ENCODE measurements around the gene ANKDD1B.

The ANKDD1B gene

GRCh38 chr5:75668977-75669689 is 57.9 kb downstream of the ANKDD1B start (continued):
- TF ChIP-seq ZNF274 (IDR thresholded peaks at IDR 0.05; ENCODE audit: low read length): no peak
- no peak for TF ChIP-seq ZNF274 (tag by site-specific recombination; IDR thresholded peaks at IDR 0.05; ENCODE audit: borderline replicate concordance)
- no peak for TF ChIP-seq ZXDB (tag by site-specific recombination; IDR thresholded peaks at IDR 0.05)
- TF ChIP-seq ZBTB21 (tag by site-specific recombination; IDR thresholded peaks at IDR 0.05): no peak
- no peak for TF ChIP-seq ZNF266 (tag by site-specific recombination; IDR thresholded peaks at IDR 0.05; ENCODE audit: low read depth)
- TF ChIP-seq ZFP3 (tag by site-specific recombination; IDR thresholded peaks at IDR 0.05; ENCODE audit: low read depth): no peak
- TF ChIP-seq ZNF24 (tag by site-specific recombination; IDR thresholded peaks at IDR 0.05): no peak
- no peak for TF ChIP-seq ZNF23 (tag by site-specific recombination; IDR thresholded peaks at IDR 0.05; ENCODE audit: borderline replicate concordance)
- no peak for TF ChIP-seq SCRT2 (tag by site-specific recombination; IDR thresholded peaks at IDR 0.05)
- TF ChIP-seq, protein P1, sequence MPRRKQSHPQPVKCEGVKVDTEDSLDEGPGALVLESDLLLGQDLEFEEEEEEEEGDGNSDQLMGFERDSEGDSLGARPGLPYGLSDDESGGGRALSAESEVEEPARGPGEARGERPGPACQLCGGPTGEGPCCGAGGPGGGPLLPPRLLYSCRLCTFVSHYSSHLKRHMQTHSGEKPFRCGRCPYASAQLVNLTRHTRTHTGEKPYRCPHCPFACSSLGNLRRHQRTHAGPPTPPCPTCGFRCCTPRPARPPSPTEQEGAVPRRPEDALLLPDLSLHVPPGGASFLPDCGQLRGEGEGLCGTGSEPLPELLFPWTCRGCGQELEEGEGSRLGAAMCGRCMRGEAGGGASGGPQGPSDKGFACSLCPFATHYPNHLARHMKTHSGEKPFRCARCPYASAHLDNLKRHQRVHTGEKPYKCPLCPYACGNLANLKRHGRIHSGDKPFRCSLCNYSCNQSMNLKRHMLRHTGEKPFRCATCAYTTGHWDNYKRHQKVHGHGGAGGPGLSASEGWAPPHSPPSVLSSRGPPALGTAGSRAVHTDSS (tag by site-specific recombination; IDR thresholded peaks at IDR 0.05): no peak
- TF ChIP-seq KLF7 (tag by site-specific recombination; IDR thresholded peaks at IDR 0.05; ENCODE audit: borderline replicate concordance): no peak
- no peak for TF ChIP-seq OVOL3 (tag by site-specific recombination; IDR thresholded peaks at IDR 0.05)
- no peak for TF ChIP-seq ZNF248 (tag by site-specific recombination; IDR thresholded peaks at IDR 0.05)
- TF ChIP-seq ZNF362 (tag by site-specific recombination; IDR thresholded peaks at IDR 0.05): no peak
- no peak for TF ChIP-seq ZNF670 (tag by site-specific recombination; IDR thresholded peaks at IDR 0.05; ENCODE audit: low read depth)
- TF ChIP-seq, protein P2, sequence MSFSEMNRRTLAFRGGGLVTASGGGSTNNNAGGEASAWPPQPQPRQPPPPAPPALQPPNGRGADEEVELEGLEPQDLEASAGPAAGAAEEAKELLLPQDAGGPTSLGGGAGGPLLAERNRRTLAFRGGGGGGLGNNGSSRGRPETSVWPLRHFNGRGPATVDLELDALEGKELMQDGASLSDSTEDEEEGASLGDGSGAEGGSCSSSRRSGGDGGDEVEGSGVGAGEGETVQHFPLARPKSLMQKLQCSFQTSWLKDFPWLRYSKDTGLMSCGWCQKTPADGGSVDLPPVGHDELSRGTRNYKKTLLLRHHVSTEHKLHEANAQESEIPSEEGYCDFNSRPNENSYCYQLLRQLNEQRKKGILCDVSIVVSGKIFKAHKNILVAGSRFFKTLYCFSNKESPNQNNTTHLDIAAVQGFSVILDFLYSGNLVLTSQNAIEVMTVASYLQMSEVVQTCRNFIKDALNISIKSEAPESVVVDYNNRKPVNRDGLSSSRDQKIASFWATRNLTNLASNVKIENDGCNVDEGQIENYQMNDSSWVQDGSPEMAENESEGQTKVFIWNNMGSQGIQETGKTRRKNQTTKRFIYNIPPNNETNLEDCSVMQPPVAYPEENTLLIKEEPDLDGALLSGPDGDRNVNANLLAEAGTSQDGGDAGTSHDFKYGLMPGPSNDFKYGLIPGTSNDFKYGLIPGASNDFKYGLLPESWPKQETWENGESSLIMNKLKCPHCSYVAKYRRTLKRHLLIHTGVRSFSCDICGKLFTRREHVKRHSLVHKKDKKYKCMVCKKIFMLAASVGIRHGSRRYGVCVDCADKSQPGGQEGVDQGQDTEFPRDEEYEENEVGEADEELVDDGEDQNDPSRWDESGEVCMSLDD (tag by site-specific recombination; IDR thresholded peaks at IDR 0.05): no peak
- no peak for TF ChIP-seq ZBTB8A (tag by site-specific recombination; IDR thresholded peaks at IDR 0.05)
- TF ChIP-seq ZIC2 (tag by site-specific recombination; IDR thresholded peaks at IDR 0.05): no peak
- TF ChIP-seq, protein P3, sequence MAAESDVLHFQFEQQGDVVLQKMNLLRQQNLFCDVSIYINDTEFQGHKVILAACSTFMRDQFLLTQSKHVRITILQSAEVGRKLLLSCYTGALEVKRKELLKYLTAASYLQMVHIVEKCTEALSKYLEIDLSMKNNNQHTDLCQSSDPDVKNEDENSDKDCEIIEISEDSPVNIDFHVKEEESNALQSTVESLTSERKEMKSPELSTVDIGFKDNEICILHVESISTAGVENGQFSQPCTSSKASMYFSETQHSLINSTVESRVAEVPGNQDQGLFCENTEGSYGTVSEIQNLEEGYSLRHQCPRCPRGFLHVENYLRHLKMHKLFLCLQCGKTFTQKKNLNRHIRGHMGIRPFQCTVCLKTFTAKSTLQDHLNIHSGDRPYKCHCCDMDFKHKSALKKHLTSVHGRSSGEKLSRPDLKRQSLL (tag by site-specific recombination; IDR thresholded peaks at IDR 0.05): no peak
- no peak for TF ChIP-seq ZNF48 (tag by site-specific recombination; IDR thresholded peaks at IDR 0.05)

- Histone ChIP-seq H3K9me3 (ENCODE audit: control insufficient read depth, insufficient read depth, low read depth, low read length) (no peaks in the 10 kb centered on the region), H3K4me1 (ENCODE audit: control insufficient read depth, insufficient read depth, low read length) (peaks cover 7% of the 10 kb centered on the region), H3K27ac (ENCODE audit: extremely low read depth, low read depth, low read length) (no peak overlapping the region), H3K4me3 (ENCODE audit: low read depth, low read length) (no peak overlapping the region), H3K36me3 (ENCODE audit: control insufficient read depth in 2 of 2, insufficient read depth in 1 of 2, low read length in 2 of 2) (peaks cover 5 to 28% of the 10 kb centered on the region in 2 experiments)
- ChIA-PET POLR2A (no interaction called here), CTCF (interaction anchor here (0.6 kb wide), 1 partner anchor 11 kb away, joined by 3 read pairs; no protein-coding TSS in a partner anchor)
- TF ChIP-seq ZFP69B (tag by site-specific recombination; IDR thresholded peaks at IDR 0.05): no peak
- no peak for TF ChIP-seq ZNF24 (tag by site-specific recombination; IDR thresholded peaks at IDR 0.05)
- no peak for TF ChIP-seq ZNF324 (tag by site-specific recombination; IDR thresholded peaks at IDR 0.05)
- no peak for TF ChIP-seq WT1 (tag by site-specific recombination; IDR thresholded peaks at IDR 0.05)
- no peak for TF ChIP-seq ZBTB21 (tag by site-specific recombination; IDR thresholded peaks at IDR 0.05)
- TF ChIP-seq ZNF501 (tag by site-specific recombination; IDR thresholded peaks at IDR 0.05): no peak
- TF ChIP-seq ZNF211 (tag by site-specific recombination; IDR thresholded peaks at IDR 0.05; ENCODE audit: low read depth): no peak
- no peak for TF ChIP-seq ZNF658 (tag by site-specific recombination; IDR thresholded peaks at IDR 0.05)
- TF ChIP-seq, protein P1 (tag by site-specific recombination; IDR thresholded peaks at IDR 0.05): no peak
- TF ChIP-seq SALL2 (tag by site-specific recombination; IDR thresholded peaks at IDR 0.05; ENCODE audit: borderline replicate concordance): no peak
- TF ChIP-seq ZNF2 (tag by site-specific recombination; IDR thresholded peaks at IDR 0.05): no peak
- no peak for TF ChIP-seq ZNF768 (tag by site-specific recombination; IDR thresholded peaks at IDR 0.05)
- TF ChIP-seq ZNF629 (tag by site-specific recombination; IDR thresholded peaks at IDR 0.05): no peak
- TF ChIP-seq ZNF76 (tag by site-specific recombination; IDR thresholded peaks at IDR 0.05; ENCODE audit: borderline replicate concordance, low read depth): no peak
These were observed 59.3 kb downstream of the ANKDD1B start for GRCh38 chr5:75670577-75670976.

Measured in HEK293 (cell line).